KMS-11 (cell line): ENCODE data around the gene GMPR.

Source experiments
- H2AFZ ChIP-seq: fragments of 200-600 bp; sonication (generic); 2 replicates; pipeline ENCODE4 v1.6.1; 2016; ENCODE audit warnings: antibody characterized with exemption, mixed run types, low read depth
- H3K27ac ChIP-seq: fragments of 200-600 bp; sonication (generic); 2 replicates; pipeline ENCODE4 v1.6.1; 2016; ENCODE audit warnings: mild to moderate bottlenecking, mixed run types
- H3K27me3 ChIP-seq: fragments of 200-600 bp; sonication (generic); 2 replicates; pipeline ENCODE4 v1.6.1; 2017; ENCODE audit warnings: mild to moderate bottlenecking, low read depth, mixed run types, moderate library complexity; ENCODE audit not compliant: insufficient read depth
- H3K36me3 ChIP-seq: fragments of 200-600 bp; sonication (generic); 2 replicates; pipeline ENCODE4 v1.6.1; 2017; ENCODE audit warnings: mild to moderate bottlenecking, mixed run types; ENCODE audit not compliant: insufficient read depth
- H3K4me1 ChIP-seq: fragments of 200-600 bp; sonication (generic); 2 replicates; pipeline ENCODE4 v1.6.1; 2016; ENCODE audit warnings: mild to moderate bottlenecking, low read depth, mixed run types; ENCODE audit not compliant: poor library complexity, severe bottlenecking
- H3K4me2 ChIP-seq: fragments of 200-600 bp; sonication (generic); 2 replicates; pipeline ENCODE4 v1.7.0; 2016; ENCODE audit warnings: mild to moderate bottlenecking, mixed run types
- H3K4me3 ChIP-seq: fragments of 200-600 bp; sonication (generic); IDR thresholded peaks from 2 replicates; pipeline ENCODE4 v1.6.1; 2017; ENCODE audit warnings: low read depth, low read length, mixed read lengths; ENCODE audit not compliant: insufficient read depth
- H3K79me2 ChIP-seq: fragments of 200-600 bp; sonication (generic); 2 replicates; pipeline ENCODE4 v1.6.1; 2016; ENCODE audit warnings: low read depth, mixed run types; ENCODE audit not compliant: insufficient read depth
- H3K9ac ChIP-seq: fragments of 200-600 bp; sonication (generic); 2 replicates; pipeline ENCODE4 v1.6.1; 2016; ENCODE audit warnings: mild to moderate bottlenecking, mixed run types
- H4K20me1 ChIP-seq: fragments of 200-600 bp; sonication (generic); 2 replicates; pipeline ENCODE4 v1.6.1; 2016; ENCODE audit warnings: mild to moderate bottlenecking, mixed run types; ENCODE audit not compliant: insufficient read depth
- TF ChIP-seq, protein P1 (sequence below): fragments of 200-600 bp; sonication (generic); conservative IDR thresholded peaks from 2 replicates; pipeline ENCODE4 v1.6.1; 2017; ENCODE audit warnings: low read depth, mild to moderate bottlenecking, antibody characterized with exemption, low read length, moderate library complexity, mixed read lengths

Gene GMPR

DNA sequence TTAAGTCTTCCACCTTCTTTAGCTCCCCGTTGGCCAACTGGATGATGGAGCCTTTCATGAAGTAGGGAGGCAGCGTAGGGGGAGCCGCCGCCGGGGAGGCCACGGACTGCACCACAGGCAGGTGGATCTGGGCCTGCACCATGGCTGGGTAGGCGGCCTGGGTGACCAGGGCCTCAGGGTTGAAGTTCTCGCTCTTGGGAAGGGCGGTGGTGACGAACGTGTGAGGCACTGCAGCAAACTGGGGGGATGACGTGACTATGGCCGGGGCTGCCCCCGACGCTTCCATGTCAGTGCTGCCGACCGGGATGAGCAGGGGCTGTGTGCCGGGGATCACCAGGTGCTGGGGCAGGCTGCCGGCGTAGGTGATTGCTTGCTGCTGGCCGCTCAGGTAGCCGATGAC lies 88.1 kb downstream of the GMPR start:
- Histone ChIP-seq H3K36me3 (no peaks in the 10 kb centered on the region), H2AFZ (no peak overlapping the region), H3K4me1 (peaks cover 49% of the 10 kb centered on the region), H3K27me3 (no peaks in the 10 kb centered on the region), H4K20me1 (no peaks in the 10 kb centered on the region), H3K27ac (no peak overlapping the region), H3K4me3 (no peak overlapping the region), H3K4me2 (no peak overlapping the region), H3K79me2 (no peaks in the 10 kb centered on the region), H3K9ac (no peak overlapping the region)
- TF ChIP-seq, protein P1, sequence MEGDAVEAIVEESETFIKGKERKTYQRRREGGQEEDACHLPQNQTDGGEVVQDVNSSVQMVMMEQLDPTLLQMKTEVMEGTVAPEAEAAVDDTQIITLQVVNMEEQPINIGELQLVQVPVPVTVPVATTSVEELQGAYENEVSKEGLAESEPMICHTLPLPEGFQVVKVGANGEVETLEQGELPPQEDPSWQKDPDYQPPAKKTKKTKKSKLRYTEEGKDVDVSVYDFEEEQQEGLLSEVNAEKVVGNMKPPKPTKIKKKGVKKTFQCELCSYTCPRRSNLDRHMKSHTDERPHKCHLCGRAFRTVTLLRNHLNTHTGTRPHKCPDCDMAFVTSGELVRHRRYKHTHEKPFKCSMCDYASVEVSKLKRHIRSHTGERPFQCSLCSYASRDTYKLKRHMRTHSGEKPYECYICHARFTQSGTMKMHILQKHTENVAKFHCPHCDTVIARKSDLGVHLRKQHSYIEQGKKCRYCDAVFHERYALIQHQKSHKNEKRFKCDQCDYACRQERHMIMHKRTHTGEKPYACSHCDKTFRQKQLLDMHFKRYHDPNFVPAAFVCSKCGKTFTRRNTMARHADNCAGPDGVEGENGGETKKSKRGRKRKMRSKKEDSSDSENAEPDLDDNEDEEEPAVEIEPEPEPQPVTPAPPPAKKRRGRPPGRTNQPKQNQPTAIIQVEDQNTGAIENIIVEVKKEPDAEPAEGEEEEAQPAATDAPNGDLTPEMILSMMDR: no peak

DNA sequence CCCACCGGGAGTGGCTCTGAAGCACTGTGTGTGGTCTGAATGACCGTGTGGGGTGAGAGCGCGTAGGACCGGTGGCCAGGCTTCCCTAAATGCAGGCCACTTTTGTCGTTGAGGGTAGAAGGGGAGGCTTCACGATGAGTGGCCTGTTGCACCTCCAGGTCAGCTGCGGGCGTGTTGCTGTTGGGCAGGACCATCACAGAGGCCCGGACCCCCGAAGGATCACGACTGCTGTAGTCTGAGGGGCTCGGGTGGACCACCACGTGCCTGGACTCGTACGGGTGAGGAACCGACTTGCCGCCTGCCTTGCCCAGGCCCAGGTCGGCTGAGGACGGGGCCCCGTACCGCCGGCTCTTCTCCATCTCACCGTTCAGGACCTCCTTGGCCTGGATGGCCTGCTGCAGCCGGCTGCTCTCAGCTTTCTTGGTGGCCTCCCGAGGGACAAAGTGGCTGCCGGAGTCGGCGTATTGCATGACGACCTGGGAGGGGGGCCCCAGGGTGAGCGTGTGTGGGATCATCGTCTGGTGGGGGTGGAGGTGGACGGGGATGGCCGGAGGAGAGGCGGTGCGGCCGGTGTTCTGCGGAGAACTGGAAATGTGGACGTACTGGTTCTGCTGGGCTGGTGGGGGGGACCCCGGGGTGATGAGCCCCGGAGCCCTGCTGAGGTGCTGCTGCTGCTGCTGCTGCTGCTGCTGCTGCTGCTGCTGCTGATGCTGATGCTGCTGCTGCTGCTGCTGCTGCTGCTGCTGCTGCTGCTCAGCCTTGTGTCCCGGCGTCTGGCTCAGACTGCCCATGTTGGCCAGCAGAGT lies 88.8 kb downstream of the GMPR start:
- no peaks in the 10 kb centered on the region for H4K20me1 ChIP-seq
- H3K36me3 ChIP-seq: no peaks in the 10 kb centered on the region
- H3K27ac ChIP-seq: no peak overlapping the region
- H2AFZ ChIP-seq: no peak overlapping the region
- H3K9ac ChIP-seq: no peak overlapping the region
- peaks cover 49% of the 10 kb centered on the region for H3K4me1 ChIP-seq
- no peaks in the 10 kb centered on the region for H3K79me2 ChIP-seq
- TF ChIP-seq, protein P1: no peak
- H3K4me2 ChIP-seq: no peak overlapping the region
- H3K4me3 ChIP-seq: no peak overlapping the region
- no peaks in the 10 kb centered on the region for H3K27me3 ChIP-seq

DNA sequence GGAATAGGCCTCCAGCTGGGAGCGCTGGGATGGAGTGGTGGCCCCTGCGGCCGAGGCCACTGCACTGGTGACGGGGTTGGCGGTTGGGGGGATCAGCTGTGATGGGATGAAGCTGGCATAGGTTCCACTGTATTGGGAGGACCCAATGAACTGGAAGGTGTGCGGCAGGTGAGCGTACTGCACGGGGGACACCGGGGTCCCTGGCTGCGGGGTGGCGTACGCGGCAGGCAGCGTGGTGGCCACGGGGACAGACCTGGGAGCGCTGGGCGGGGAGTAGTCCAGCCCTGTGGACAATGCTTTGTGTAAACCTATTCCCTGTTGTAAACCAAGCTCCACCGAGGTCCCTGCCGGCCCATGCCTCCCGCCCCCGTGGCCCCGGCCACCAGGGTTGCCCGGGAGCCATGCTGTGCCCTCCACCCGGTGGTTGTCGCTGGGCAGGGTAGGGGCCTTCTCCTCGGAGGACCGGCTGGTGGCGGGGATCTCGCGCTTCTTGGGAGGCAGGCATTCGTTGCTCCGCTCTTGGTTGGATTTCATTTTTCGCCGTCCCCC lies 89.5 kb downstream of the GMPR start:
- Histone ChIP-seq H3K36me3 (no peaks in the 10 kb centered on the region), H3K79me2 (no peaks in the 10 kb centered on the region), H2AFZ (no peak overlapping the region), H3K27ac (no peak overlapping the region), H3K4me3 (no peak overlapping the region), H3K4me2 (no peak overlapping the region), H3K27me3 (no peaks in the 10 kb centered on the region), H4K20me1 (no peaks in the 10 kb centered on the region), H3K4me1 (peaks cover 49% of the 10 kb centered on the region), H3K9ac (no peak overlapping the region)
- TF ChIP-seq, protein P1: no peak

DNA sequence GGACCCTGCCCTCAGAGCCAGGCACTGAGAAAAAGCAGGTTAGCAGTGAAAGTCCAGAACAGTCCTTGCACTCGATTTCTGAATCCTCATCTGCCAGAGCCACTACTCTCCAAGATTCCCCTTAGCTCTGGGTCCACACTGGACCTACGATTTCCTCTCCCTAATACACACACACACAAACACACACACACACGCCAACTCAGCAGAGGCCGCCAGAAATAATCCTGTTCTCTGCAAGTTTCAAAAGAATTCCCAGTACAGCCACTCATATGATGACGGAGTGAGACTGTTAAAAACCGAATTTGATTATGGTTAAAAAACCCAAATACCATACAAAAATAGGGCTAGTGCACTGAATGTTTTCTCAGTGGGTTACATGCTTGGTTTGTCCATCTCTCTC lies 90.8 kb downstream of the GMPR start:
- peaks cover 48% of the 10 kb centered on the region for H3K4me1 ChIP-seq
- no peaks in the 10 kb centered on the region for H3K79me2 ChIP-seq
- H3K4me3 ChIP-seq: no peak overlapping the region
- H3K27ac ChIP-seq: no peak overlapping the region
- no peaks in the 10 kb centered on the region for H3K27me3 ChIP-seq
- TF ChIP-seq, protein P1: no peak
- no peaks in the 10 kb centered on the region for H4K20me1 ChIP-seq
- no peaks in the 10 kb centered on the region for H3K36me3 ChIP-seq
- no peak overlapping the region for H3K9ac ChIP-seq
- H2AFZ ChIP-seq: no peak overlapping the region
- no peak overlapping the region for H3K4me2 ChIP-seq
